Neural cell (in vitro differentiated cells): Measurements from ENCODE around the gene AQP5. TPM values are rescaled to one million over a fixed set of nuclear protein-coding genes. Genes with fewer than 3 reads are reported as not detected.

Experiments
- H2AFZ ChIP-seq: fragments of 200-600, 300-800 bp; sonication (generic), shearing (Covaris generic); 2 replicates; pipeline ENCODE4 v1.6.0; 2014; ENCODE audit warnings: low read depth, mild to moderate bottlenecking, antibody characterized with exemption, low read length, moderate library complexity
- H3F3A ChIP-seq: fragments of 200-600 bp; shearing (Covaris generic); 2 replicates; pipeline ENCODE4 v1.6.1; 2016; ENCODE audit warnings: mild to moderate bottlenecking, moderate library complexity, mixed read lengths, antibody characterized with exemption, low read length; ENCODE audit not compliant: insufficient read depth, poor library complexity, severe bottlenecking
- H3K27ac ChIP-seq: fragments of 200-600, 300-800 bp; sonication (generic), shearing (Covaris generic); 2 replicates; pipeline ENCODE4 v1.5.1; 2014; ENCODE audit warnings: mild to moderate bottlenecking, low read length, moderate library complexity
- H3K27me3 ChIP-seq: fragments of 300-800, 200-600 bp; sonication (generic), shearing (Covaris generic); 2 replicates; pipeline ENCODE4 v1.6.0; 2014; ENCODE audit warnings: mild to moderate bottlenecking, low read depth, low read length, moderate library complexity; ENCODE audit not compliant: insufficient read depth
- H3K36me3 ChIP-seq: fragments of 300-800, 200-600 bp; sonication (generic), shearing (Covaris generic); 2 replicates; pipeline ENCODE4 v1.5.1; 2014; ENCODE audit warnings: mild to moderate bottlenecking, antibody characterized with exemption, low read length, moderate library complexity; ENCODE audit not compliant: insufficient read depth
- H3K4me2 ChIP-seq: fragments of 300-800, 200-600 bp; sonication (generic), shearing (Covaris generic); 2 replicates; pipeline ENCODE4 v1.6.0; 2014; ENCODE audit warnings: mild to moderate bottlenecking, low read length
- H3K4me3 ChIP-seq: fragments of 300-800, 200-600 bp; sonication (generic), shearing (Covaris generic); 2 replicates; pipeline ENCODE4 v1.5.1; 2014; ENCODE audit warnings: mild to moderate bottlenecking, low read length, moderate library complexity
- H3K79me2 ChIP-seq: fragments of 200-600 bp; shearing (Covaris generic); replicated peaks from 2 replicates; pipeline ENCODE4 v1.6.0; 2014; ENCODE audit warnings: mild to moderate bottlenecking, low read length, moderate library complexity; ENCODE audit not compliant: insufficient read depth
- H3K9ac ChIP-seq: fragments of 300-800, 200-600 bp; sonication (generic), shearing (Covaris generic); 2 replicates; pipeline ENCODE4 v1.6.1; 2016; ENCODE audit warnings: mild to moderate bottlenecking, low read length, mixed read lengths
- H3K9me2 ChIP-seq: fragments of 200-600 bp; shearing (Covaris generic); 2 replicates; pipeline ENCODE4 v1.6.1; 2016; ENCODE audit warnings: mild to moderate bottlenecking, low read length, mixed read lengths; ENCODE audit not compliant: insufficient read depth
- H3K9me3 ChIP-seq: fragments of 200-600, 300-800 bp; sonication (generic), shearing (Covaris generic); 2 replicates; pipeline ENCODE4 v1.6.1; 2016; ENCODE audit warnings: mild to moderate bottlenecking, mixed run types, low read length, moderate library complexity, mixed read lengths
- H4K20me1 ChIP-seq: fragments of 200-600 bp; shearing (Covaris generic); 2 replicates; pipeline ENCODE4 v1.6.1; 2016; ENCODE audit warnings: mild to moderate bottlenecking, mixed run types; ENCODE audit not compliant: insufficient read depth
- EP300 ChIP-seq: fragments of 450-650 bp; conservative IDR thresholded peaks from 2 replicates; pipeline ENCODE4 v1.6.1; 2014; ENCODE audit warnings: antibody characterized with exemption, mild to moderate bottlenecking, moderate library complexity; ENCODE audit not compliant: poor library complexity, severe bottlenecking
- EZH2 ChIP-seq: fragments of 200-600, 300-800 bp; shearing (Covaris generic), sonication (generic); IDR thresholded peaks from 2 replicates; pipeline ENCODE4 v1.6.1; 2014; ENCODE audit warnings: antibody characterized with exemption, low read length, borderline replicate concordance, mild to moderate bottlenecking; ENCODE audit not compliant: insufficient read depth, poor library complexity, severe bottlenecking
- MXI1 ChIP-seq: fragments of 450-650 bp; conservative IDR thresholded peaks from 2 replicates; pipeline ENCODE4 v1.6.1; 2014; ENCODE audit warnings: antibody characterized with exemption, mild to moderate bottlenecking; ENCODE audit not compliant: poor library complexity, severe bottlenecking
- POLR2AphosphoS5 ChIP-seq: IDR thresholded peaks from 2 replicates; pipeline ENCODE4 v1.6.1; 2012
- RAD21 ChIP-seq: fragments of 450-650 bp; conservative IDR thresholded peaks from 2 replicates; pipeline ENCODE4 v1.6.1; 2014; ENCODE audit warnings: antibody characterized with exemption, mild to moderate bottlenecking, moderate library complexity
- SMC3 ChIP-seq: fragments of 450-650 bp; conservative IDR thresholded peaks from 2 replicates; pipeline ENCODE4 v1.6.1; 2014; ENCODE audit warnings: antibody characterized with exemption, mild to moderate bottlenecking, moderate library complexity; ENCODE audit not compliant: poor library complexity
- TAF1 ChIP-seq: IDR thresholded peaks from 2 replicates; pipeline ENCODE4 v1.6.1; 2012; ENCODE audit warnings: low read depth
- polyA plus RNA-seq: library from polyadenylated mRNA; depleted of rRNA; stranded (reverse); fragments of >200 nt; gene quantifications from 2 replicates; pipeline ENCODE4 v1.2.3, GENCODE V29; 2014
- TF ChIP-seq, protein P1 (sequence below): fragments of 450-650 bp; IDR thresholded peaks from 2 replicates; pipeline ENCODE4 v1.5.1; 2014; ENCODE audit warnings: antibody characterized with exemption, mild to moderate bottlenecking, moderate library complexity; ENCODE audit not compliant: poor library complexity, severe bottlenecking
- TF ChIP-seq, protein P2 (sequence below): IDR thresholded peaks from 2 replicates; pipeline ENCODE4 v1.6.1; 2012; ENCODE audit warnings: borderline replicate concordance

Gene AQP5
- polyA plus RNA-seq, 1 donor from 2014 or later = not detected

DNA sequence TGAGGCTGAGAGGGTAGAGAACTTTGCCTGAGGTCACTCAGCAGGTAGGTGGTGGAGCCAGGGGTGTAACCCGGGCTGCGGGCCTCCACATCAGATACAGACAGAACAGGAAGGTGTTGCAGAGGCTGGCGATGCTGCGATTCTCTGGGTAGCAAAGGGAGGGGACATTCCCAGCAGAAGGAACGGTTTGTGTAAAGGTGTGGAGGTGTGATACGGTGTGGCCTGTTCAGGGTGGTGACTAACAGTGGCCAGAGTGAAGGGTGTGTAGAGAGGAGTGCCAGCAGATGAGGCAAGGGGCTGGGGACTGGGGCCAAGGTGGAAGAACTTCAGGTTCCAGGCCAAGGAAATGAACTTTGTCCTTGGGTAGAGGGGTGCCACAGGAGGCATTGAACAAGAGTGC, 39.7 kb upstream of the AQP5 start:
- Histone ChIP-seq H3K9ac (no peak overlapping the region), H4K20me1 (no peaks in the 10 kb centered on the region), H3K79me2 (no peaks in the 10 kb centered on the region), H2AFZ (no peak overlapping the region), H3K36me3 (no peaks in the 10 kb centered on the region), H3K27ac (no peak overlapping the region), H3F3A (no peaks in the 10 kb centered on the region), H3K9me2 (no peaks in the 10 kb centered on the region), H3K4me2 (no peak overlapping the region), H3K4me3 (no peak overlapping the region), H3K9me3 (no peaks in the 10 kb centered on the region), H3K27me3 (no peaks in the 10 kb centered on the region)
- no peak for TF ChIP-seq MXI1
- no peak for TF ChIP-seq RAD21
- TF ChIP-seq, protein P1, sequence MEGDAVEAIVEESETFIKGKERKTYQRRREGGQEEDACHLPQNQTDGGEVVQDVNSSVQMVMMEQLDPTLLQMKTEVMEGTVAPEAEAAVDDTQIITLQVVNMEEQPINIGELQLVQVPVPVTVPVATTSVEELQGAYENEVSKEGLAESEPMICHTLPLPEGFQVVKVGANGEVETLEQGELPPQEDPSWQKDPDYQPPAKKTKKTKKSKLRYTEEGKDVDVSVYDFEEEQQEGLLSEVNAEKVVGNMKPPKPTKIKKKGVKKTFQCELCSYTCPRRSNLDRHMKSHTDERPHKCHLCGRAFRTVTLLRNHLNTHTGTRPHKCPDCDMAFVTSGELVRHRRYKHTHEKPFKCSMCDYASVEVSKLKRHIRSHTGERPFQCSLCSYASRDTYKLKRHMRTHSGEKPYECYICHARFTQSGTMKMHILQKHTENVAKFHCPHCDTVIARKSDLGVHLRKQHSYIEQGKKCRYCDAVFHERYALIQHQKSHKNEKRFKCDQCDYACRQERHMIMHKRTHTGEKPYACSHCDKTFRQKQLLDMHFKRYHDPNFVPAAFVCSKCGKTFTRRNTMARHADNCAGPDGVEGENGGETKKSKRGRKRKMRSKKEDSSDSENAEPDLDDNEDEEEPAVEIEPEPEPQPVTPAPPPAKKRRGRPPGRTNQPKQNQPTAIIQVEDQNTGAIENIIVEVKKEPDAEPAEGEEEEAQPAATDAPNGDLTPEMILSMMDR = no peak
- TF ChIP-seq SMC3 = no peak
- no peak for TF ChIP-seq EZH2
- no peak for TF ChIP-seq POLR2AphosphoS5
- no peak for TF ChIP-seq EP300
- TF ChIP-seq, protein P2, sequence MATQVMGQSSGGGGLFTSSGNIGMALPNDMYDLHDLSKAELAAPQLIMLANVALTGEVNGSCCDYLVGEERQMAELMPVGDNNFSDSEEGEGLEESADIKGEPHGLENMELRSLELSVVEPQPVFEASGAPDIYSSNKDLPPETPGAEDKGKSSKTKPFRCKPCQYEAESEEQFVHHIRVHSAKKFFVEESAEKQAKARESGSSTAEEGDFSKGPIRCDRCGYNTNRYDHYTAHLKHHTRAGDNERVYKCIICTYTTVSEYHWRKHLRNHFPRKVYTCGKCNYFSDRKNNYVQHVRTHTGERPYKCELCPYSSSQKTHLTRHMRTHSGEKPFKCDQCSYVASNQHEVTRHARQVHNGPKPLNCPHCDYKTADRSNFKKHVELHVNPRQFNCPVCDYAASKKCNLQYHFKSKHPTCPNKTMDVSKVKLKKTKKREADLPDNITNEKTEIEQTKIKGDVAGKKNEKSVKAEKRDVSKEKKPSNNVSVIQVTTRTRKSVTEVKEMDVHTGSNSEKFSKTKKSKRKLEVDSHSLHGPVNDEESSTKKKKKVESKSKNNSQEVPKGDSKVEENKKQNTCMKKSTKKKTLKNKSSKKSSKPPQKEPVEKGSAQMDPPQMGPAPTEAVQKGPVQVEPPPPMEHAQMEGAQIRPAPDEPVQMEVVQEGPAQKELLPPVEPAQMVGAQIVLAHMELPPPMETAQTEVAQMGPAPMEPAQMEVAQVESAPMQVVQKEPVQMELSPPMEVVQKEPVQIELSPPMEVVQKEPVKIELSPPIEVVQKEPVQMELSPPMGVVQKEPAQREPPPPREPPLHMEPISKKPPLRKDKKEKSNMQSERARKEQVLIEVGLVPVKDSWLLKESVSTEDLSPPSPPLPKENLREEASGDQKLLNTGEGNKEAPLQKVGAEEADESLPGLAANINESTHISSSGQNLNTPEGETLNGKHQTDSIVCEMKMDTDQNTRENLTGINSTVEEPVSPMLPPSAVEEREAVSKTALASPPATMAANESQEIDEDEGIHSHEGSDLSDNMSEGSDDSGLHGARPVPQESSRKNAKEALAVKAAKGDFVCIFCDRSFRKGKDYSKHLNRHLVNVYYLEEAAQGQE = no peak
- TF ChIP-seq TAF1 = no peak

DNA sequence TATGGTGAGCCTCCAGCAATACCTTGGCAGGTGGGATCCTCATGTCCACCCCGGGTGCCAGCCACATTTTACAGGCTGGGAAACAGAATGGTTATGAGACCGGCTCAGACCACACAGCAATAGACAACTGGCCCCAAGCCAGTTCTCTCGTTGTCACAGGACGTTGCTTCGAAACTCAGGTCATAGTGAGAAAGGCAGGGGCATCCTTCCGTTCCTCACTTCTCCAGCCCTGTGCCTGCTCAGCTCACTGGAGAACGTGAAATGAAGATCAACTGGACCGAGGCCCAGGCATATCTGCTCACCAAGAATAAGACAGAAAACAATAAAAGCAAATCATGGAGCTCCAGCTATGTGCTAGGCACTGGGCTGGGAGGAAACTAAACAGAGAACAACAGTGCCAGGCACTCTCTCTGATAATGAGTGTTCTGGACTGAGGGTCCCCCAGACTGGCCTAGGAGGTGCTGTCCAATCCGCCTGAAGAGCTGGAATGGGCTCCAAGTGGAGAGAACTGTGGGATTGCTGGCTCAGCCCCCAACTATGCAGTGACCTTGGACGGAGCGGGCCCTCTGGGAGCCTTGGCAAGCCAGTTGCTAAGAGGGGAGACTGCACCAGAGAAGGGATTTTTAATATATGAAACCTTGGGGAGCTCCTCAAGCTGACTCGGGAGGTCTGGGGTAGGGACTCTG, 39.2 kb upstream of the AQP5 start:
- Histone ChIP-seq H3F3A (no peaks in the 10 kb centered on the region), H2AFZ (no peak overlapping the region), H4K20me1 (no peaks in the 10 kb centered on the region), H3K27me3 (no peaks in the 10 kb centered on the region), H3K27ac (no peak overlapping the region), H3K9me3 (no peaks in the 10 kb centered on the region), H3K9ac (no peak overlapping the region), H3K9me2 (no peaks in the 10 kb centered on the region), H3K36me3 (no peaks in the 10 kb centered on the region), H3K4me2 (no peak overlapping the region), H3K79me2 (no peaks in the 10 kb centered on the region), H3K4me3 (no peak overlapping the region)
- TF ChIP-seq TAF1 (no peak), EZH2 (no peak), POLR2AphosphoS5 (no peak), EP300 (no peak), RAD21 (no peak), SMC3 (no peak), MXI1 (no peak)
- TF ChIP-seq, protein P2 = no peak
- TF ChIP-seq, protein P1 = no peak
